HG03571 (cell line): ENCODE measurements around the gene CHST13.

Experiments
- ATAC-seq: cut with Tn5 transposase; IDR thresholded peaks from one replicate; pipeline ENCODE4 v1.9.1; 2021; ENCODE audit not compliant: unreplicated experiment

Gene CHST13

DNA sequence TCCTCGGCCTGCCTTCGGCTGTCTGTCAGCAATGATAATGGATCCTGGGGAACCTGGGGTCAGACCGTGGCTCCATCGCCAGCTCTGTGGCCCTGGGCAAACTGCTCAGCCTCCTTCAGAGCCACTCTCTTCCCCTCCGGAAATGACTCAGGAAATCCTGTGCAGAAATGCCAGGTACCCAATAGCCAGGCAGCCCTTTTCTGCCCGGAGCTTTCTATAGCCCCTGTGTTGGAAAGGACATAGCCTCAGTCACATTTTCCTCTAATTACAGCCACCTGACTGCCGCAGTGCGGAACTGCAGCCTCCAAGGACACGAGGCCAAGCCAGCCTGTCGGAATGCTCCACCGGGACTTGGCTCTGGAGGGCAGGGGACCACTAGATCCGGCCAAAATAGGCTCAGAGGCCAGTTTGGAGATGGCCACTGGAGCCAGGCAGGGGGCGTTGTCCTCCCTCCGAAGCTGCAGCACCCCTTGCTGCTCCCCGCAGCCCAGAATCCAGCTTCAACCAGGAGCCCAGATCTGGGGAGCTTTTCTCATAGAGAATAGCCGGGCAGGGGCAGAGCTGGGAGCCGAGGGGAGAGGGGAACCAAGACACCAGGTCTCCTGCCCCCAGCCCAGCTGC lies 36.7 kb upstream of the CHST13 start:
- no peak for ATAC-seq

DNA sequence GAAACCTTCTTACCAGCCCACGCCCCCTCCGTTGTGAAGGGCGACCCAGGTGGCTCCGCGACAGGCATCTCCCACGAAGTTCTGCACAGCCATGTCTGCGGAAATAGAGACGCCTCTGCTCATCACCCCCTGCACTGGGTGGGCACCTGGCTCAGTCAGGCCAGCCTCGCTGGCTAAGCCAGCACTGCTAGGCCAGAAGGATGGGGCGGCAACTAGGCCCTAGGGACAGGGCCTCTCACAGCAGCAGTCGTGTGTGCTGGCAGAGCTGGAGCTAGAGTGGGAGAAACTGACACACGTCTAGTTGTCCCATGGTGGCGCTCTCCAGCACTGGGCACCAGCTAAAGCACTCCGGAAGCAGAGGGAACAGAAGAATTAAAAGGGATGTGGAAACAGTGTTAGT lies 35.8 kb upstream of the CHST13 start:
- ATAC-seq, result no peak

DNA sequence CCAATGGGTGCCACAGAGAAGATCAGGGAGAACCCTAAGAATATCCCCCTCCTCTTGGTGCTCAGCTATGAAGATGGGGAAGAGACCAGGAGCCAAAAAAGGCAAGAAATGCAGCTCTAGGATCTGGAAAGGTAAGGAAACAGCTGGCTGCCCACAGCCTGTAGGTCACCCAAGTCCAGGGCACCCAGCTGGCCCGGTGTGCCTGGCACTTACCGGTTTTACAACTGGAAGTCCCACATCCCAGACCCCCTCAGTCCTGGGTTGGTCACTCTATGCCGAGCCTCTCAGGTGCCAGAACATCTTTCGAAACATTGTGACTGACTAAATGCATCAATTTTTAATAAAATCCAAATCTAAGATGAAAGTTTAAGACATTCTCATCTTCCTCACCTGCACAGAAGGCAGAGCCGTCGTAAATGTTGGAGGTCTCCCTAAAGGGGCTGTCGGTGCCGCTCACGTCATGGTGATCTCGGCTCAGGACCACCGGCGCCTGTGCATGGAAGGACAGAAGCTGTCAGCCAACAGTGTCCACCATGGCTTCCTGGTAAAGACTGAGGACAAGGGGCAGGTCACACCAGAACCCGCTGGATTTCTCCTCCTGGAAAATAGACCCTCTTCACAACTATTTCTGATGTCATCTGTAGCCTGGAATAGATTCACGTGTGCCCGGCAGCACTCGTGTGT lies 34.9 kb upstream of the CHST13 start:
- no peak for ATAC-seq

DNA sequence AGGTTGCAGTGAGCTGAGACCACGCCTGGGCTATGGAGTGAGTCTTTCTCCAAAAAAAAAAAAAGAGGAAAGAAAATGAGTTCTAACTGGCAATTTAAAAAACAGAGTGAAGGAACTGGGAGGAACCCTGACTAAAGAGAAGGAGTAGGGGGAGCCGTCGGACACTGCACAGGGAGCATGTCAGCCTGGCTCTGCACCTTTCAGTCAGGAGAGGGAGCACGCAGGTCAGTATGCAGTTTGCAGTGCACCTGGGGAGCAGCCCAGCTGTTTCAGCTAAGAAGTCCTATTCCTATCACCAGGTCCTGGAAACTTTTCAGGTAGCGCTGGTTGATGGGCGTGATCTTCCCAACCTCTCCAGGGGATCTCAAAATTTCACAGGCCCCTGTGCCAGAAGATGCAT lies 33.3 kb upstream of the CHST13 start:
- no peak for ATAC-seq

DNA sequence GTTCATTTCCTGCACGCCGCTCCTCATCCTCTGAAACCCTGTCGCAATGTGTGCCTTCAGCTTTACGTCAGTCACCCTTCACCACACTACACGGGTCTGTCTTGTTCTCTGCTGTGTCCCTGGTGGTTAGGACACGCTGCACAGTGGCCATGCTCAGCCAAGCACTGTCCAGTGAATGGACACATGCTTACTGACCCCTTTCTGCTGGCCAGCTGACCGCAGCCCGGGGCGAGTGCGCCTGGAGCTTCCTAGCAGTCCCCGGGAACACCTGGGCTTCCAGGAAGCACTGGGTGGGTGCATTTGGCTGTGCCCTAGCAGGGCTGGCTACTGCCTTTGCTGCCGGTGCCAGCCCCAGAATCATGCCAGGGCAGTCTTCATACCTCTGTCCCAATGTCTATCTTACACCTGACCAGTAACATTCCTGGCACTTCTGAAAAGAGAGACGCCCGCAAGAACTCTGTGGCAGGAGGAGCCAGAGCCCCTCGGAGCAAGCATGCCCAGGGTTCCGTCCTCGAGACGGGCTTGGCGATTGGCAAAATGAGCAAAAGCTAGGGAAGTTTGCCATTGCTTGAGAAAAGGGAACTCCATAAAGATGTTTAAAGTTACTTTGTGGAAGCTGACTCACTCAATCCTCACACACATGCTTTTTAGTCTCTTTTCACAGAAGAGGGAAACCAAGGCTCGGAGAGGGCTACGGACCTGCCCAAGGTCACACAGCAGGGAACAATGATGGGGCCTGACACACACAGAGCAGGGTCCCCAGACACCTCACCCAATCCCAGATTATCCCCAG lies 32.5 kb upstream of the CHST13 start:
- ATAC-seq, result no peak

DNA sequence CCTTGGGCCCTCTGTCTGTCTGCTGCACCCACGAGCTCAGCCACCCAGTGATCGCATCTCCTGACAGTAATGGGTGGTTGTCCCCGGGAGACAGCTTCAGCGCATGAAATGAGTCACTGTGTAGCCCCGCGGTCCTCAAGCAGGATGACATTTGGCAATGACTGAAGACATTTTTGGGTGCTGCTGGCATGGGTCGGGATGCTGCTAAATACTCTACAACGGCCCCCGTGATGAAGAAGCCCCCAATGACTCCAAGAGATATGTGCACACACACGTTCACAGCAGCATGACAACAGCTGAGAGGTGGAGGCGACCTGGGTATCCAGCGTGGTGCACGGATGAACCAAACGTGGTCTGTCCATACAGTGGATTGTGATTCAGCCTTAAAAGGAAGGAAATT lies 30.9 kb upstream of the CHST13 start:
- ATAC-seq, result no peak

DNA sequence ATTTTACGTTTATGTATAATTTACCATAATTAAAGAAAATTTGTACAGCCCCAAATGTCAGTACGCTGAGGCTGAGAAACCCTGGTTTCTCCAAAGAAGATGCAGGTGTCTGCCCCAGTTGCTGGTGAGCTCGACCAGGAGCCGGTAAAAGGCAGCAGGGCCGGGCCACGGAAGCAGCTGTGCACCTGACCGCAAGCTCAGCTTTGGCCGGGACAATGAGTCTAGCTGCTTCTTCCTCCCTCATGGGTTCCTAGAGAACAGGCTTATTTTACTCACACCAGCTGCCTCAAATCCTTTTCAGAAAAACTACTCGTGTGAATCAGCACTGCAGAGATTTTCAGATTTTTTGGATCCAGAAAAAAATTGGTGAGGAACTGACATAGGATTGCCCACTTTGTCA lies 30.2 kb upstream of the CHST13 start:
- no peak for ATAC-seq

DNA sequence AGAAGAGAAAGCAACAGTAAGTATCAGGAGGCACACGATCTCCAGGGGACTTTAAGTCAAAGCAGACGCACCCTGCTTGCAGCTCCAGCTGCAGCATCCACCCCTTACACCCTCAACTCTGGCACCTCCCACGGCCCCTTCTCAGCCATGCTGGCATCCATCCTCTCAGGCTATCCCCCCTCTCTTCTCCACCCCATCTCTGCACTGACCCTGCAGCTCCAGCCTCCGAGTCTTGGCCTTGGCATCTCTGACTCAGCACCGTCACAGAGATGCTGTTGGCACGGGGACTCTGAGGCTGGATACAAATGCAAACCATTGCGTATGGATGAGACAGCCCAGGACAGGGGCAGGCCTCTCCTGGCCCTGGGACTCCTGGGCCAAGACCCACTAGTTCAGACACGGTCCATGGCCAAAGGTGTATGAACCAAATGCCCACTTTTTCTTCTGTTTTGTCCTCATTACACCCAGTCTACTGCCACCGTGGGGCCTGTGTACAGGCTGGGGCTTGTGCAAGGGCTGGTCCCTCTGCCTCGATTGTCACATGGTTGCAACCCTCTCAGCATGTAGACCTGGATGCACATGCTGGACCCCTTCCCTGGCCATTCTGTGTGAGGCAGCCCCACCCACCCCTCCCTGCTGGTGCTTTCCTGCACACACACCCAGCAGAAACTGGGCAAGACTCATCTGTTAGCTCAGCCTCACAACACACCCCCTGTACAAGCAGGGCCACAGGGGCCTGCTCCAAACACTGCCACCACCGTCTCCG lies 29.6 kb upstream of the CHST13 start:
- no peak for ATAC-seq

DNA sequence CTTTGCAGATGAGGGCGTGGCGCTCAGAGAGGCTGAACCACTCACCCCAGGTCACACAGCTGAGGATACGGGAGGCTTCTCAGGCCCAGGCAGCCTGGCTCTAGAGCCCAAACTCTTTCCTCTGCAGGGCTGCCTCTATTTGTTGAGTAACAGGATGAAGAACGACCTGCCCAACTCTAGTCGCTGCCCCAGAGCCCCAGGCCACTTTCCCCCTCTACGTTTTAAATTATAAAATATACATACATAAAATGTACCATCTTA lies 29.1 kb upstream of the CHST13 start:
- no peak for ATAC-seq

DNA sequence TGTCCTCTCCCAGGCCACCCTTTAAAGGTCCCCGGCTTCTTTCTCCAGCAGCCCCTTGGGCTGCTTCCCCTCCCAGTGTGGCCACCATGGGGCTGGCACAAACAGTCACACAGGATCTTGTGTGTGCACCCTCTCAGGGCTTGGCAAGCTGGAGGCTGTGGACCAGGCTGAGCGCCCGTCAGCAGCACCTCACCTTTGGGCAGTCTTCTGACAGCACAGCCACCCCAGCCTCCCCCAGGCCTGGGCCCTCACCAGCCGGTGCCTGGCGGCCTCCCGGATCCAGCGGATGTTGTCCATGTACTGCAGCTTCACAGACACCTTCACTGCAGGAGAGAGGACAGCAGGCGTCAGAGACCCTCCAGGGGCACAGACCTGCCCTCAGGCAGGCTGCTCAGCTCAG lies 28.2 kb upstream of the CHST13 start:
- no peak for ATAC-seq

DNA sequence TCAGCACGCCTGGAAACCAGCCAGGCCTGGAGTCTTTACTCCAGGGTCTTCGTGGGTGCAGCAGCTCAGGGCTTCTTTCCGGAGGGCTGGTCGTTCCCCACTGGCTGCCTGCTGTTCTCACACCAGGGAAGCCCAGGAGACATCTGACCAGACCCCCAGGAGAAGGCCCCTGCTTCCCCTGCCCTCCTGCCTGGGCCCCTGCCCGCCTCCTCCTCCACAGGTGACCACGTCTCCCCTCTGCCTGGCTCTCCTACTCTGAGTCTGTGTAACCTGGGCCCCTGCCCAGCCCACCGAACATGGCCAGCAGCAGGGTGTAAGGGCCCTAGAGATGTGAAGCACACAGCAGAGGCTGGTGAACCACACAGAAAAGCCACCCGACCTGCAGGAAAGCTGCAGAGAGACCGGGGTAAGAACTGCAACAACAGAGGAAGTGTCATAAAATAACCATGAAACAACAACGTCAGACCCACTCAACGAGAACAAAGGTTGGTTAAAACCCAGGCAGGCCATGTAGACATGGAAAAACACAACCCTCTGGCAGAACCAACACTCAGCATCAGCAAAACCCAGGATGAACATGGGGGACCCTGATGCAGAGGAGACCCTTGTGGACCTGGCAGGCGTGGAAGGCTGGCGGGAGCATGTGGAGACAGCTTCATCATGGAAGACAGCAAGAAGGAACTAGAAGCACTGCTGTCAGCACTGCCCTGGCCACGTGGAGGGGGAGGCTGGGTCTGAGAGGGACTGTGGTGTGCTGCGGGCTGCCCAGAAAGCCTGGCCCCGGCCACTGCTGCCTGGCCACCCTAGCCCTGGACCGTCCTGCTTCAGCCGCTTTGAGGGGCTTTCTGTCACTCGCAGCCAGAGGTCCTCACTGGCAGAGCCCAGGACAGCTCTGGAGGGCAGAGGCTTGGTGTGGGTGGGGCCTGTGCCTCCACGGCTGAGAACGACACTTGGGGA lies 26.8 kb upstream of the CHST13 start:
- no peak for ATAC-seq

DNA sequence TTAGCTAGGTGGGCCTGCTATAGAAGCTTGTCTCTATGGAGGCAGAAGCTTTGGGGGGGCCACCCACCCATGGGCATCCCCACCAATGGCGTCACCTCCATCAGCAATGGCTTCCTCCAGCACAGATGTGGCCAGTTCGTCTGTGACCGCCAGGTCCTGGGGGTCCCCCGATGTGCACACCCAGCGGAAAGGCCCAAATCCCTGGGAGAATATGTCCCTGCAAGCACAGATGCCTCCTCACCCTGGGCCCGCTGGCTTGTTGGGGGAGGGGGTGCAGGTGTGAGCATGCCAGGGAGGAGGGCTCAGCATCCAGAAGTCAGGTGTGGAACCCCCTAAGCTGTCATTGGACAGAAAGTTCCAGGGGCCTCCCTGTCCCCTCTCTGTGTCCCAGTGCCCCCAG lies 26.0 kb upstream of the CHST13 start:
- ATAC-seq, result no peak

DNA sequence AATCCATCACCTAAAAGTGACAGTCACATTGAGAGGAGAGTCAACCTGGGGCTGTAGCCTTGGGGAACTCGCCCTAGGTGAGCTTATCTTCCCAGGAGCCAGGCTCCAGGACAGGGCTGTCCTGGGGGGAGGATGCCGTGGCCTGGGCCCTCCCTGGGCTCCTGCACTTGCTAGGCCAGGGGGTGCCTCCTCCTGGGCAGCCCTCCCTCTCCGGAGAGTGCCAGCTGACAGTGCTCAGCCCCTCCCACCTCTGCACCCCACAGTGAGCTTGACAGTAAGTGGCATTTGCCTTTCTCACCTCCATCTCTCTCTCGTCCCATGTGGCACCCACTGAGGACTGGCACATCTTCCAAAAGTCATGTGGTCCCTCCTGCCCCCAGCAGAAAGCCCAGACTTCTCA lies 25.5 kb upstream of the CHST13 start:
- no peak for ATAC-seq

DNA sequence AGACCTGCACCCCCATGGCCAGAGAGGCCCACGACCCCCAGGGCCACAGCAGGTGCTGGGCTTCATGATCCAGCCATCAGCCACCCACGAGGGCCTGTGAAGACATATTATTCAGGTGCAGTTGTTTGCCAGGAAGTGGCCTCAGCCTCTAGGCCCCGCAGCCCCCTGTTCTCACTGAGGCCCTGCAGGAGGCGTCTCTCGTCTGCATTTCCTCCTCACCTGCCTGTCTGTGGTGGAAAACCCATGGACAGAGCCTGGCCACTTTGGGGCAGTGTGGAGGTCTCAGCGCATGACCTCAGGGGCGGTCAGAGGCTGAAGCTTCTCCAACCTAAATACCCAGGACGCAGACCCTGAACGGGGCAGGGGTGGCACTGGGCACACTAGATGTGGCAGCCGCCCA lies 25.0 kb upstream of the CHST13 start:
- ATAC-seq, result no peak

DNA sequence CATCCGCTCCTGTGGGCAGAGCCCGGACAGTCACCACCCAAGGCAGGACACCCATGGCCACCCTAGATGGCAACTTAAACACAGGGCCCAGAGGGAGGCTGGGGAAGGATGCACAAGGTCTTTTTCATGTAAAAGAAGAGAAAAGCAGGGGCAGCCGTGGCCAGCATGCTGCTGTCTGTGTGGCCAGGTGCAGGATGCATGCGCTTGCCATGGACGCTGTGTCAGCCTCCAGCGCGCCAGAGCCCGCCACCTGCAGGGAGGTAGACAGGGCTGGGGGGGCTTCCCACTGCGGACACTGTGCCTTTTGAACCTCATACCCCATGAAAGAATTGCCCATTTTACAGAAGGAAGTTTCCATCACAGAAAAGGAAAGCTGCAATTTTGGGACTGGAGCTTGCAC lies 24.6 kb upstream of the CHST13 start:
- ATAC-seq, result no peak

DNA sequence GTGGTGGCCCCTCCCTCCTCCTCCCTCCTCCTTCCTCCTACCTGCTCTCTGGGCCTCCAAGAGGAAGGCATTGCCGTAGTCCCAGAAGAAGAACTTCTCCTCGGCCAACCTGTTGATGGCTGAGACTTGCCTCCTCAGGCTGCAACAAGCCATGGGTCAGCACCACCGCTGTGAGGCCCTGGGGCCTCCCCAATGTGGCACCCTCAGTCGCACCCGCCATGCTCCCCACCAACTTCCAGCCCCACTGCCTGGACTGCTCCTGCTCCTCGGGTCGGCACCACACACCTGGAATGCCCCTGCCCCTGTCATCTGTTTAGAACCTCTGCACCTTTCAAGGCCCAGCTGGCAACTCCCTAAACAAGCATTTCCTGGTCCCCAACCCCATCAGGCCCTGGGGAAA lies 23.9 kb upstream of the CHST13 start:
- no peak for ATAC-seq

DNA sequence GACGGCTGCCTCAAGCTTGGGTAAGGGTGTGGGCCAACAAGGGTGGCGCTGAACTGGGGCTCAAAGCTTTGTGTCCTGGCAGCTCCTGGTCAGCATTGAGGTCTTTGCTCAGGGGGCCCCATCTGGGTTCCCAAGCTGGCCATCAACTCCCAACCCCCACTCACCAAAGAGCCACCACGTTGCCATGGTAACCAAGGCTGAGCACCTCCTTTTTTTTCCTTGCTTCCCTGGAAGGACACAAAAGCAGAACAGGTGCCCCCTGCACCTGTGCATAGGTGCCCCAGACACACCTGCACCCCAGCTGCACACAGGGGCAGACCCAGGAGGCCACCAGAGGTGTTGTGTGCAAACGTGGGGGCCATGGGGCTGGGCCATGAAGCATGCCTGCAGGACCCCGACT lies 22.9 kb upstream of the CHST13 start:
- no peak for ATAC-seq

DNA sequence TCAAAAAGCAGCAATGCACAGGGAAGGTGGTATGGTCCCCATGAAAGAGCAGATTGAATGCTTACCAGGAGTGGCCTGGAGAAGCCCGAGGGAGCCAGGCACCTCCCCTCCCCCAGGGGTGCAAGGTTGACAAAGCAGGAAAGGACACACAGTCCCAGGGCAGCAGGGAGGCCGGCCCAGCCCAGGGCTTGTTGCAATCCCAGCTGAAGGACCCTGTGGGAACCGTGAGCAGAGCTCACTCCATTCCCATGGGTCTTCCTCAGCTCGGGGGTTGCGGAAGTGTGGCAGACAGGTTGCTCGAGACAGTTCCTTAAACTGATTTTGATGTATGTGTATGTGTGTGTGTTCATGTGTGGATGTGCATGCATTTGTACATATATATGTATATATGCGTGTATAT lies 22.2 kb upstream of the CHST13 start:
- no peak for ATAC-seq

DNA sequence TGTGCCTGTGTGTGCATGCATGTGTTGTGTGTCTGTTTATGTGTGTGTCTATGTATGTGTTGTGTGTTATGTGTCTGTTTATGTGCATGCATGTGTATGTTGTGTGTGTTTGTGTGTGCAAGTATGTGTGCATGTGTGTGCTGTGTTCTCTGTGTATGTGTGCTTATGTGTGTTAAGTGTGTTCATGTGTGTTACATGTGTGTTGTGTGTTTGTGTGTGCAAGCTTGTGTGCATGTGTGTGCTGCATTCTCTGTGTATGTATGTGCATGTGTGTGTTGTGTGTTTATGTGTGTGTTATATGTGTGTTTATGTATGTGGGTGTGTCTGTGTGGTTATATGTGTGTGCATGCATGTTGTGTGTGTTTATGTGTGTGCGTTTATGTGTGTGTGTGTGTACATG lies 21.3 kb upstream of the CHST13 start:
- no peak for ATAC-seq

DNA sequence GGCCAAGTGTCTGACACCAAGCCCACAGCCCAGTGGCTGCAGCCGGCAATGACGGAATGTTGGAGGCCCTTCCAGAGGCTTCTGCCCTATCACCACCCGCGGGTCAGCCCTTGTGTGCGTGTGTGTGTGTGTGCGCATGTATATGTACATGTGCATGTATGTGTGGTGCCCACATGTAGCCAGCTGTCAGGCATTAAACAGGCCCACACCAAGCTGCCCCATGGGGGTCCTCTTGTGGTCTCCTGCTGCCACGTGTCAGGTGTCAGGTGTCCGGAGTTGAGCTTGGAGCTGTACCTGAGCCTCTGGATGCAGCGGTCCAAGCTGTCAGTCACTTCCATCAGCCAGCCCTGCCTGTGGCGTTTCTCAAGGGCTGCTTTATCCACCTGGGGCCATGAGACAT lies 20.3 kb upstream of the CHST13 start:
- no peak for ATAC-seq

DNA sequence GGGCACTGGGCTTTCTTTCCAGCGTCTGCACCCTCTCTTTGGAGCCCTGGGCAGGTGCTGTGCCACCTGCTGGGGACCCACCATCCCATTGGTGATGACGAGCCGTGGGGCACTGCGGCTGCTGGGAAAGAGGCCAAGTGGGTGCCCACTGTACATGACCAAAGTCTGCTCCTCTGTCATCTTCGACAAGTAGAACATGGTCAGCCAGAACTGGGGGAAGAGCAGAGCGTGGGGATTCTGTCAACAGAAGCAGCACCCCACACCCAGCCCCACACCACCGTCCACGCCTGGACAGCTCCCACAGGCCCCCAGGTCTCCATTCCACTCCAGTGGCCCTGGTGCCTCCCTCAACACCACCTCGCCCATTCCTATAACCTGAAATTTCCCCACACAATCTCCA lies 16.1 kb upstream of the CHST13 start:
- no peak for ATAC-seq
